H7 (cell line): Measurements from ENCODE around the gene POT1. TPM values are rescaled to one million over a fixed set of nuclear protein-coding genes. Genes with fewer than 3 reads are reported as not detected.
"Not testable (repeated sequence)": the region's sequence is repeated elsewhere in the genome, so short reads cannot be mapped to it uniquely, and the experiment has no call there.

Source experiments
- DNase-seq: peaks from one replicate; pipeline ENCODE4 v3.0.0; 2012
- H3K27me3 ChIP-seq: 2 replicates; pipeline ENCODE4 v1.6.0; 2011; ENCODE audit warnings: mild to moderate bottlenecking, low read length; ENCODE audit not compliant: control insufficient read depth, insufficient read depth
- H3K36me3 ChIP-seq: replicated peaks from 2 replicates; pipeline ENCODE4 v1.5.1; 2011; ENCODE audit warnings: low read length; ENCODE audit not compliant: control insufficient read depth, insufficient read depth
- H3K4me3 ChIP-seq: 2 replicates; pipeline ENCODE4 v1.5.1; 2011; ENCODE audit warnings: low read depth, mild to moderate bottlenecking, control low read depth, low read length, moderate library complexity; ENCODE audit not compliant: insufficient read depth
- total RNA-seq: library from RNA; depleted of rRNA; stranded (reverse); fragments of >200 nt; shearing (Covaris generic); gene quantifications from 2 replicates; pipeline ENCODE4 v1.2.3, GENCODE V29; 2014; rRNA removed

POT1 gene, protein sequence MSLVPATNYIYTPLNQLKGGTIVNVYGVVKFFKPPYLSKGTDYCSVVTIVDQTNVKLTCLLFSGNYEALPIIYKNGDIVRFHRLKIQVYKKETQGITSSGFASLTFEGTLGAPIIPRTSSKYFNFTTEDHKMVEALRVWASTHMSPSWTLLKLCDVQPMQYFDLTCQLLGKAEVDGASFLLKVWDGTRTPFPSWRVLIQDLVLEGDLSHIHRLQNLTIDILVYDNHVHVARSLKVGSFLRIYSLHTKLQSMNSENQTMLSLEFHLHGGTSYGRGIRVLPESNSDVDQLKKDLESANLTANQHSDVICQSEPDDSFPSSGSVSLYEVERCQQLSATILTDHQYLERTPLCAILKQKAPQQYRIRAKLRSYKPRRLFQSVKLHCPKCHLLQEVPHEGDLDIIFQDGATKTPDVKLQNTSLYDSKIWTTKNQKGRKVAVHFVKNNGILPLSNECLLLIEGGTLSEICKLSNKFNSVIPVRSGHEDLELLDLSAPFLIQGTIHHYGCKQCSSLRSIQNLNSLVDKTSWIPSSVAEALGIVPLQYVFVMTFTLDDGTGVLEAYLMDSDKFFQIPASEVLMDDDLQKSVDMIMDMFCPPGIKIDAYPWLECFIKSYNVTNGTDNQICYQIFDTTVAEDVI
- 36.2 and 58.3 TPM in 2 replicates for total RNA-seq

DNA sequence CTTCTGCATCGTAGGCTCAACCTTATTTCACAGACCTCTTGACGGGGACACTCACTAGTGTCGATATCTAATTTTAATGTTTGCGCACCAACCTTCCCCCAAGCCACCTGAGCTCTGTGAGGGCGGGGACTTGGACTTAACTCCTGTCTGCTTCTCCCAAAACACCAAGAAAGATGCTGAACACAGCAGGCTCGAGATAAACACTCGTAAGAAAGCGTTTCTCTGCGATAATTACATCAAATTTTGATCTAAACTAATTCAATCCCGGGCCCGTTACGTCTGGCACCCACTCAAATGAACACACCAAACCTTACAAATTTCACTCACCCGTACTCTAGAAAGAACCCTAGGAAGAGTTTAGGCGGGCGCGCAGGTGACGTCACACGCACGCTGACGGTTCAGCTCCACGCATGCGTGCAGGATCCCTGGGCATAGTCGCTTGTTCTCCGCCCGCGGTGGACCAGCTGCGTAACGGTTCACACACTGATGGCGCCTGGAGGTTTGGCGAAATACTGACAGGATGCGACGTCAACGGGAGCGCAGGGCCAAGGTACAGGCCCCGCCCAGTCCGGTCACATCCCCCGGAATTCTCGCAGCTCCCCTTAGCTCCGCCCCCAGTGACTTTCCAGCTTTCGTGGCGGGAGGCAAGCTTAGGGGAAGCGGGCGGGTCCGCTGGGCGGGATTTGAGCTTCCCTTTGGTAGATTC lies at the start of gene POT1:
TSS of gene POT1 (minus strand) at position 359 of the 706 bp plus-strand sequence. CDS start 32,652 bp downstream, outside the sequence.
- peaks cover 3% of the 10 kb centered on the region for H3K36me3 ChIP-seq
- peak; percentile 80 for DNase-seq
- H3K4me3 ChIP-seq: peak within 1 kb of the TSS; percentile 68
- no peaks in the 10 kb centered on the region for H3K27me3 ChIP-seq

DNA sequence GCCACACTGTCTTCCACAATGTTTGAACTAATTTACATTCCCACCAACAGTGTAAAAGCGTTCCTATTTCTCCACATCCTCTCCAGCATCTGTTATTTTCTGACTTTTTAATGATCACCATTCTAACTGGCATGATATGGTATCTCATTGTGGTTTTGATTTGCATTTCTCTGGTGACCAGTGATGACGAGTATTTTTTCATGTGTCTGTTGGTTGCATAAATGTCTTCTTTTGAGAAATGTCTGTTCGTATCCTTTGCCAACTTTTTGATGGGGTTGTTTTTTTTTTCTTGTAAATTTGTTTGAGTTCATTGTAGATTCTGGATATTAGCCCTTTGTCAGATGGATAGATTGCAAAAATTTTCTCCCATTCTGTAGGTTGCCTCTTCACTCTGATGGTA lies 45.5 kb upstream of the POT1 start:
- H3K36me3 ChIP-seq, H3K27me3 ChIP-seq, DNase-seq, H3K4me3 ChIP-seq: not testable (repeated sequence)

DNA sequence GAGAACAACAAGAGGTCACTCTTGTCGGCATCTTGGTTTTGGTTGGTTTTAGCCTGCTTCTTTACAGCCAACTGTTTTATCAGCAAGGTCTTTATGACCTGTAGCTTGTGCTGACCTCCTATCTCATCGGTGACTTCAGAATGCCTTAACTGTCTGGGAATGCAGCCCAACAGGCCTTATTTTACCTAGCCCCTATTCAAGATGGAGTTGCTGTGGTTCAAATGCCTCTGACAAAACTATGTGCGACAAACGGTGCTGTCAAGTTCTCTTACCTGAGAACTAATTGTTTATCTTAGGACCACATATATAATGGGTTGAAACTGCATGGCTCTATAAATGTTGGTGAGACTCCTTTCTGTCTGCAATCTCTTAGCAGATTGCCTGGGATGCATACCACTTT lies 35.9 kb upstream of the POT1 start:
- Histone ChIP-seq H3K36me3 (no peaks in the 10 kb centered on the region), H3K4me3 (no peak overlapping the region), H3K27me3 (no peaks in the 10 kb centered on the region)
- no peak for DNase-seq

DNA sequence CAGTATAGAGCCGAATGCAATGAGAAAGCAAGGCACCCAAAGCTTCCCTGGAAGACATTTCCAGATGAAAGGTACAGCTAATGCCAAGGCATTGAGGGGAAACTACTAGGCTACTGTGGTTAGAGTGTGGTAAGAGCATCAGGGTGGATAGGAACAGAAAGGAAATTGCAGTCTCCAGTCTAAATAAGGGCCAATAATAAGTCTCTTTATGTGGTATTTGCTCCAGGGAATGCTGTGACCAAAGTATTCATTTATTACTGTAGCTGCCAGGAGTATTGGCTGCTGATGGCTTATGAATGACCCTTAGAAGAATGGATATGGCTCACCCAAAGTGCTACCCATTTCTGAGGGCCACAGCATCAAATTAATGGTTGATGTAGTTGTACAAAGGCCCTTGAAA lies 30.1 kb upstream of the POT1 start:
- no peak for DNase-seq
- H3K4me3 ChIP-seq: no peak overlapping the region

DNA sequence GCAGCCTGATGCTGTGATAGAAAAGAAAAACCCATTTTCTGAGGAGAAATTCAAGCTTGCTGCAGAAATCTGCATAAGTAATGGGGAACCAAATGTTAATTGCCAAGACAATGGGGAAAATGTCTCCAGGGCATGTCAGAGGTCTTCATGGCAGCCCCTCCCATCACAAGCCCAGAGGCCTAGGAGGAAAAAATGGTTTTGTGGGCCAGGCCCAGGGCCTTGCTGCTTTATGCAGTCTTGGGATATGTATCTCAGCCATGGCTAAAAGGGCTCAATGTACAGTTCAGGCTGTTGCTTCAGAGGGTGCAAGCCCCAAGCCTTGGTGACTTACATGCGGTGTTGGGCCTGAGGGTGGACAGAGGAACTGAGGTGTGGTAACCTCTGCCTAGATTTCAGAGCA lies 28.3 kb upstream of the POT1 start:
- DNase-seq, H3K36me3 ChIP-seq, H3K4me3 ChIP-seq, H3K27me3 ChIP-seq: not testable (repeated sequence)

More for the DNA sequence above, 30.1 kb upstream of the POT1 start:
- Histone ChIP-seq H3K36me3 (no peaks in the 10 kb centered on the region), H3K27me3 (no peaks in the 10 kb centered on the region)

DNA sequence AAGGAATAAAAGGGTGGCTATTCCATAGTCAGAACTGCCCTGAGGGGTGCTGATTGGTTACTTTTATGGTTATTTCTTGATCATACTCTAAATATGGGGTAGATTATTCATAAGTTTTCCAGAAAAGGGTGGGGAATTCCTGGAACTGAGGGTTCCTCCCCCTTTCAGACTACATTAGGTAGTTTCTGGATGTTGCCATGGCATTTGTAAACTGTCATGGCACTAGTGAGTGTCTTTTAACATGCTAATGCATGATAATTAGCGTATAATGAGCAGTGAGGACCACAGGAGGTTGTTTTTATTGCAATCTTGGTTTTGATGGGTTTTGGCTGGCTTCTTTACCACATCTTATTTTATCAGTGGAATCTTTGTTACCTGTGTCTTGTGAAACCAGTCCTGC lies 26.5 kb upstream of the POT1 start:
- H3K27me3 ChIP-seq: no peaks in the 10 kb centered on the region
- no peak overlapping the region for H3K4me3 ChIP-seq
- H3K36me3 ChIP-seq: no peaks in the 10 kb centered on the region
- DNase-seq: no peak

DNA sequence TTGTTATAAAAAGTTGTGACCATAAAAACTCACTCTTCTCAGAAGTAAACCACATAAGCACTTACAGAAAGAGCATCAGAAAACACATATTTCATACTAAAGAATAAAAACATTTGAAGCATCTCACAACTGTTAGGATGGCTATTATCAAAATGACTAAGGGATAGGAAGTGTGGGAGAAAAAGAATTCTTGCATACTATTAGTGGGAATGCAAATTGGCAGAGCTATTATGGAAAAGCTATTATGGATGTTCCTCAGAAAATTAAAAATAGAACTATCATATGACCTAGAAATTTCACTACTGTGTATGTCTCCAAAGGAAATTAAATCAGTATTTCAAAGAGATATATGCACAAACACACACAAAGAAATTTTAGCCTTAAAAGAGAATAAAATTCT lies 25.2 kb upstream of the POT1 start:
- no peaks in the 10 kb centered on the region for H3K27me3 ChIP-seq
- no peak overlapping the region for H3K4me3 ChIP-seq
- DNase-seq: no peak
- H3K36me3 ChIP-seq: no peaks in the 10 kb centered on the region

DNA sequence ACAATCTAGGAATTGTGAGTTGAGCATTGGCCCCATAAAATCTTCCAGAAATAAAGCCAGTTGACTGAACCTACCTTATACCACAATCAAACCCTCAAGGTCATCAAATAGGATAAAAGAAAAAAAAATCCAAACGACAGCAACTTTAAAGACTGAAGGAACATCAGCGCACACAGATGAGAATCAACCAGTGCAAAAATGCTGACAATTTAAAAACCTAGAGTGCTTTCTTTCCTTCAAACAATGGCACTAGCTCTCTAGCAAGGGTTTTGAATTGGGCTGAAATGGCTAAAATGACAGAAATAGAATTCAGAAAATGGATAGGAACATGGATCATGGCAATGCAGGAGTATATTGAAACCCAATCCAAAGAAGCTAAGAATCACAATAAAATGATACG lies 16.1 kb upstream of the POT1 start:
- Histone ChIP-seq H3K4me3 (no peak overlapping the region), H3K36me3 (no peaks in the 10 kb centered on the region), H3K27me3 (no peaks in the 10 kb centered on the region)
- DNase-seq: no peak

DNA sequence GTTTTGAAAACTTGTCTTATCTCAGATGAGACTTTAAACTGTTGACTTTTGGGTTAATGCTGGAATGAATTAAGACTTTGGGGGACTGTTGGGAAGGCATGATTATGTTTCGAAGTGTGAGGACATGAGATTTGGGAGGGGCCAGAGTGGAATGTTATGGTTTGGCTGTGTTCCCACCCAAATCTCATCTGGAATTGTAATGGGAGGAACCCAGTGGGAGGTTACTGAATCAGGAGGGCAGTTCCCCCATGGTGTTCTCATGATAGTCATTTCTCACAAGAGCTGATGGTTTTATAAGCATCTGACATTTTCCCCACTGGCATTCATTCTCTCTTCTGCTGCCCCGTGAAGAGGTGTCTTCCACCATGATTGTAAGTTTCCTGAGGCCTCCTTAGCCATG lies 13.8 kb upstream of the POT1 start:
- Histone ChIP-seq H3K27me3 (no peaks in the 10 kb centered on the region), H3K36me3 (no peaks in the 10 kb centered on the region), H3K4me3 (no peak overlapping the region)
- DNase-seq: no peak

DNA sequence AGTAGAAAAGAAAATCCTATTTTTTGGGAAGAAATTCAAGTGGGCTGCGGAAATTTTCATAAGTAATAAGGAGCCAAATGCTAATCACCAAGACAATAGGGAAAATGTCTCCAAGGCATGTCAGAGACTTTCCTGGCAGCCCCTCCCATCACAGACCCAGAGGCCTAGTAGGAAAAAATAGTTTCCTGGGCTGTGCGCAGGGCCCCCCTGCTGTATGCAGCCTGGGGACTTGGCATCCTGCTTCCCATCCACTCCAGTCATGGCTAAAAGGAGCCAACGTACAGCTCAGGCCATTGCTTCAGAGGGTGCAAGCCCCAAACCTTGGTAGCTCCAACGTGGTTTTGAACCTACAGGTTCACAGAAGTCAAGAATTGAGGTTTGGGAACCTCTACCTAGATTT lies 12.8 kb upstream of the POT1 start:
- DNase-seq: no peak
- Histone ChIP-seq H3K27me3 (no peaks in the 10 kb centered on the region), H3K4me3 (no peak overlapping the region), H3K36me3 (no peaks in the 10 kb centered on the region)

DNA sequence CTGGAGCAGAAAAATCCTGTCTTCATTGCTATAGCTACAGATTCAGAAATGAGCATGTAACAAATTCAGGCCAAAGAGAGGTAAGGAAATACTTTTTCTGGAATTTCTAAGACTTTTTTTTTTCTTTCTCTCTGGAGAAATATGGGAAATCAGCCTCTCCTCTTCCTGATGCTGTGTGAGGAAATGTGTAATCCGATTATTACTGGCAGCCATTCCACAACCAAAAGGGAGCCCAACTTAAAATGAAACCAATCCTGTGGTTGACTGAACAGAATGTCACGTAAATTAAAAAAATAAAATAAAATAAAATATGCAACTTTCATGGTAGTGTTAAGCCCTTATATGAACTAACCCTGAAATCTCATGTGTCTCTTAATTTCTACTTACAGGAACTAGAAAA lies 10.7 kb upstream of the POT1 start:
- DNase-seq: no peak

DNA sequence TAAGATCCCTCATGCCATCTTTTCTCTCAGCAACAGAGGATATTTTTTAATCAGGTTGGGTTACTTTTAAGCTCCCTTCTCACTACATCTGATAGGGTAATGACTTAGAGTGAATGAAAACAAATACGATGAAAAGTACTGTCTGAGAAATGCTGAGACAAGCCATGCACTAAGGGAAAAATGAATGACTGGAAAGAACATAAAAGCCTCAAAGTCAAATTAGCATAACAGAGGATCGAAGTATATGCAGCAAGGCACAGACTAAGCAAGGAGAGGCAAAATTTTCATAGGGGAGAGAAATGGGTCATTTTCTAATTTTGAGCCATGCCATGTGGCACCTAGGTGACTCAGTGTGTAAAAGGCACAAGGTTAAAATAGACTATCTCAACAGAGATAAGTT lies 8.5 kb upstream of the POT1 start:
- H3K36me3 ChIP-seq: no peaks in the 10 kb centered on the region
- no peak overlapping the region for H3K4me3 ChIP-seq
- no peaks in the 10 kb centered on the region for H3K27me3 ChIP-seq
- no peak for DNase-seq

More for the DNA sequence above, 10.7 kb upstream of the POT1 start:
- Histone ChIP-seq H3K27me3 (no peaks in the 10 kb centered on the region), H3K4me3 (no peak overlapping the region), H3K36me3 (no peaks in the 10 kb centered on the region)

DNA sequence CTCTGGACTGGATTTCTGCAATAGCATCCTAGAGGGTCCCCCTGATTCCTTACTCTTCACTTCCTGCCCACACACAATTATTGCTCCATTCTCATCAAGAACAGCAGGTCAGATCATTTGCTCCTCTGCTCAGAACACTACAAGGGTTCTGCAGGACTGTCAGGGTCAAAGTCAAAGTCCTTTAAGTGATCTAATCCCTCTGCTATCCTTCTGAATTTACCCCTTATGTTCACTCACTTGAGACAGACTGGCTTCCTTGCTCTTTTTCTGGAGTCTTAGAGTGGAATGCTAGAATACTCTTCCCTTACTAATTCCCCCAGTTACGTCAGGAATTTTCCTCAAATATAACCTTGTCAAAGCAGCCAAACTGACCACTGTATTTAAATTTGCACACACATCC lies 7.5 kb upstream of the POT1 start:
- Histone ChIP-seq H3K4me3 (no peak overlapping the region), H3K36me3 (no peaks in the 10 kb centered on the region), H3K27me3 (no peaks in the 10 kb centered on the region)
- DNase-seq: no peak

DNA sequence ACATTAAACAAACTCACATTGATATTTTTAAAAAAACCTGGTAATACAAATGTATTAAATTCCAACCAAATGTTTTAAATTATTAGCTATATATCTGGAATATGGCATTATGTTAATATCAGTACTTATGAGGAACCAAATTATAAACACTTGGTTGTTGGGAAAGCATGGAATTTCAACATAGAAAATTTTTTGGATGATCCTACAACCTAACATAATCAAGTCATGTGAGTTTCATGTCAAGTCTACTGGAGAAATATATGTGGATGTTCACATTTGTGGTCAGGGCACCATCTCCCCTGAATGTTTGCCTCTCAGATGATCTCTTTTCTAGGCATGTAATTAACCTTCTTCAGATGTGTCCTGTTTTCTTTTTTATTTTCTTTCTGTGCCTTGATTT lies 5.2 kb upstream of the POT1 start:
- no peaks in the 10 kb centered on the region for H3K27me3 ChIP-seq
- no peak for DNase-seq
- H3K36me3 ChIP-seq: no peaks in the 10 kb centered on the region
- H3K4me3 ChIP-seq: no peak overlapping the region
